ENCODE results near the gene CDH23.

Gene CDH23

DNA sequence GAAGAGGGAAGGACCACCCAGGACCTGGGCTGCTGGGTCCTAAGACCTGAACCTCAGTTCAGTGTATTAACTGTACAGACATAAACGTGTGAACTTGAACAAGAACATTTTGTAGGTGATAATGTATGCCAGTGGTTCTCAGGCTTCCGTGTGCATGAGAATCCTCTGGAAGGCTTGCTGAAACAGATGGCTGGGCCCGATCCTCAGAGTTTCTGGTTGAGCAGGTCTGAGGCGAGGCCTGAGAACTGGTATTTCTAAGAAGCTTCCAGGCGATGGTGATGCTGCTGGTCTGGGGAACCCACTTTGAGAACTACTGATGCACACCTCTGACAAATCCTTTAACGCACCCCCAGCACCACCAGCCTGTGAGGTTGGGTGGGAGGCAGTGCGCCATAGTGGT, 70.4 kb downstream of the CDH23 start:
- DNase-seq (ENCODE audit: low spot score): no peak

GRCh38 chr10:71467569-71468362, 71.0 kb downstream of the CDH23 start:
- DNase-seq (ENCODE audit: low spot score): no peak

DNA sequence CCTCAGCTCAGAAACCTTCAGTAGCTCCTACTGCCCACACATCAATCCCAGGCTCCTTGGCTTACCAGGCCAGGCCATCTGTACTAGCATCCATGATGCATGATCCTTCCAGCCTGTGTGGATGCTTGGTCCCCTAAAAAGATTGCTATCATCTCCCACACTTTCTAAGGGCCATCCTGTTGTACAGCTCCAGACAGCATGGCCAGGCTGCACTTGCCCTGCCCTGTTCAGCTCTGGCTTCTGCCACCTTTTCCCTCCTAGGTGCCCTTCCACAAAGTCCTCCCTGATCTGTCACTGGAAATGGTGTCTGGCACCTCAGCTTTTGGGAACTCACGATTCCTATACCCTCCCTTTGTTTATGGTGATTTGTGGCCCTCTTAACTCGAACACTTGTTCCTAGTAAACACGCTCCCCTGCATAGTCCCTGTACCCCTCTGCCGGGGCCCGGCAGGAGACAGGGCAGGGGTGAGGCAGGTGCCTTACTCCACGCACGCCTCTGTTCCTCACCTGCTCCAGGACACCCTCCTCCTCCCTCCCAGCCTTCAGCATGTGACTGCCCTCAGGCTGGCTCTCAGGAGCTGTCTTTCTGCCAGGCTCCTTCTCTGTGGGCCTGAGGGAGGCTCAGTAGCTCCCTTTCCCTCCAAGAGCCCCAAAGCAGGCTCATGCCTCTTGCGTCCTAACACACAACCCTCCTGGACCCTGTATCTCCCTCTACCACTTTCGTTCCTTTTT, 71.8 kb downstream of the CDH23 start:
- no peak for DNase-seq (ENCODE audit: low spot score)

GRCh38 chr10:71471006-71471405, 74.3 kb downstream of the CDH23 start:
- DNase-seq (ENCODE audit: low spot score): no peak

DNA sequence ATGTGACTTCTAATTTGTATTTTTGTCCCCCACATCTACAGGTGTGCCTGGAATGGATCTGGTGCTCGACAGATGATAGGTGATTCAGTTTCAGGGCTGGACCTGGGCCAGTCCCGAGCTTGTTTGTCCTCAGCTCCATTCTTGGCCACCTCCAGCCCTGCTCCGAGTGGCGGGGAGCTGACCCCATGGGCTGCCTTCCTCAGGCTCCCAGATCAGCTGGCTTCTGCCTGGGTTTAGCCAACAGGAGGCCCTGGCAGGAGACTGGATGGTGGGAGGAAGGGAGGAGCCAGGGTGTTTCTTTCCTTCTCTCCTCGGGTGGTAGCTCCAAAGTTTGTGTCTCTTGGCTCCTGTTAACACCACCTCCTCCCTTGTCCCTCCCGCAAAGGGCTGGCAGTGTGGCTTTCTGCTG, 75.2 kb downstream of the CDH23 start:
- no peak for DNase-seq (ENCODE audit: low spot score)

DNA sequence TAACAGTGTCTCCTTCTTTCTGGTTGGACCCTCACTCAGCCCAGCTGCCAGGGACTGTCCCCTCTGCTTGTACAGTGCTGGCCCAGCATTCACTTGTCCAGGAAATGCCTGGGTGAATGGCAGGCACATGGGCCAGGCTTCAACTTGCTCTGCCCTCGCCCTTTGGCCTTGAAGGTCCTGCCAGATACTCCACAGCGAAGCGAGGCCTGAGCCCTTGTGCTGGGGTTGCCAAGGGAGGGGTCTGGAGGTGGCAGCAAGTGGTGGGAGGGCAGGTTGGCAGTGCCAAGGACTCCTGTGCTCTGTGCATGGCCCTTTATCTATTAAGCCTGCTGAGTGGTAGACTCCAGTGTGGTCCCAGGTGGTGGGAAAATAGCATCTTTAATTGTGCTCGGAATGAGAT, 75.7 kb downstream of the CDH23 start:
- DNase-seq (ENCODE audit: low spot score): no peak

- no peak for DNase-seq (ENCODE audit: low spot score)
Measured at GRCh38 chr10:71472912-71473311, 76.2 kb downstream of the CDH23 start.

- no peak for DNase-seq (ENCODE audit: low spot score)
Measured at GRCh38 chr10:71473671-71474599, 77.2 kb downstream of the CDH23 start.

- no peak for DNase-seq (ENCODE audit: low spot score)
Measured at GRCh38 chr10:71474702-71475242, 78.1 kb downstream of the CDH23 start.

DNA sequence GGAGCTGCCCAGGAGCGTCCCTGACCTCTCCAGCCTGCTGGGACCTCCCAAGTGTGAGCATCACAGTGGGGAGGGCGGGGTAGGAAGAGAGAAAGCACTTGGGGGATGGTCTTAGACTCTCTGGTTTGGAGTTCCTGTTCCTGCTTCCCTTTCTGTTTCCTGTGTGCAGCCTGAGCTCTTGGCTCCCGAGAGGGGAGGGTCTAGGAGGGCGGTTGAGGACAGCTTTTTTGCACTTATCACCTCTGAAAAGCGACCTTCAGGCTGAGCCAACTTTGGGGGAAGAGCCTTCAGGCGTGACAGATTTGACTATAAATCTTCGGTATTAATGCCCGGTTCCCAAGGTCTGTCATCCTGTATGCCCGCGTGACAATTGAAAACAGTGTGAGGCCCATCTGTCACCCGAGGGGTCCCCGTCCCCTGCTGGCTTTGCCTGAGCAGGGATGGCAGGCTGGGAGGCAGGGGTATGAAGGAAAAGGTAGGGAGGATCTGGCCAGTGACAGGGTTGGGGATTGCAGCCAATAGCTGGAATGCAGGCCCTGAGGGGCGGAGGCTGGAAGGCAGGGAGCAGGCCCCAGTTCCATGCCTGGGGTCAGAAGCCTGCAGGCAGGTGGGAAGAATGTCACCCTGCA, 78.6 kb downstream of the CDH23 start:
- DNase-seq (ENCODE audit: low spot score): no peak

- DNase-seq (ENCODE audit: low spot score): no peak
Measured at GRCh38 chr10:71476228-71477011, 79.7 kb downstream of the CDH23 start.

- DNase-seq (ENCODE audit: low spot score): no peak
Measured at GRCh38 chr10:71478173-71478572, 81.5 kb downstream of the CDH23 start.

DNA sequence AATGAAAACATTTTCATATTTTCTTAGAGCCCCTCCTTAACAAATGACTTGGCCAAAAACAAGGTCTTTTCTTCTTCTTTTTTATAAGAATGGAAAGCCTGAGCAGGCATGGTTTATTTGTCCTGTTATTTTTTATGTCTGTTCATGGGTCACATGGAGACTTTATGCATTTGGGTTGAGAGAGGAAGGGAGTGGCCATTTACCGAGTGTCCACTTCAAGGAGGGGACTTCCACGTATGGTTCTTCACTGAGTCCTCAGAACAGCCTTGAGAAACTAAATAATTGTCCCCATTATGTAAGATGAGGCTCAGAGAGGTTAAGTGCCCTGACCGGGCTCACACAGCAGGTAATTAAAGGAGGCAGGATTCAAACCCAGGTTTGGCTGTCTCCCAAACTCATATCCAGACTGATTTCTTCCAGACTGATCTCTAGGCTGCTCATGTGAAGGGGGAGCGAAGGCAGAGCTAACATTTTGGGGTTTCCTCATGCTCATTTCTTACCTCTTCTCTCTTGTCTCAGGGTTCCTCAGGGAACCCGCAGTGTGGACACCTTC, 82.2 kb downstream of the CDH23 start:
- DNase-seq (ENCODE audit: low spot score): no peak

GRCh38 chr10:71479831-71480230, 83.1 kb downstream of the CDH23 start:
- no peak for DNase-seq (ENCODE audit: low spot score)

DNA sequence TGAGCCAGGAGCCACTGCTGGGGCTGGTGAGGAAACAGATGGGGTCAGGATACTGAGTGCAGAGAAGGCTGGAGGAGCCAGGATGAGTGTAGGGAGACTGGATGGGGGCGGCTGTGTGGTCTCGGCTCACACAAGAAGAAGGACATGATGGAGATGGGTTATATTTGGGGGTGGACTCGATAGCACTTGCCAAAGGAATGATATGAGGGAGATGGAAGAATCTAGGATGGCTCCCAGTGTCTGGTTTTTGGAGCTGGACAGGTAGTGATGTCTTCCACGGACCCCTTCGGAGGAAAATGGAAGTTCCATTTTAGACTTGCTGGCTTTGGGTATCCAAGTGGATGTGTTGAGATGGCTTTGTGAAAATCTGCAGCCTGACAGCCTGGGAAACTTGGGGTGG, 83.9 kb downstream of the CDH23 start:
- no peak for DNase-seq (ENCODE audit: low spot score)

DNA sequence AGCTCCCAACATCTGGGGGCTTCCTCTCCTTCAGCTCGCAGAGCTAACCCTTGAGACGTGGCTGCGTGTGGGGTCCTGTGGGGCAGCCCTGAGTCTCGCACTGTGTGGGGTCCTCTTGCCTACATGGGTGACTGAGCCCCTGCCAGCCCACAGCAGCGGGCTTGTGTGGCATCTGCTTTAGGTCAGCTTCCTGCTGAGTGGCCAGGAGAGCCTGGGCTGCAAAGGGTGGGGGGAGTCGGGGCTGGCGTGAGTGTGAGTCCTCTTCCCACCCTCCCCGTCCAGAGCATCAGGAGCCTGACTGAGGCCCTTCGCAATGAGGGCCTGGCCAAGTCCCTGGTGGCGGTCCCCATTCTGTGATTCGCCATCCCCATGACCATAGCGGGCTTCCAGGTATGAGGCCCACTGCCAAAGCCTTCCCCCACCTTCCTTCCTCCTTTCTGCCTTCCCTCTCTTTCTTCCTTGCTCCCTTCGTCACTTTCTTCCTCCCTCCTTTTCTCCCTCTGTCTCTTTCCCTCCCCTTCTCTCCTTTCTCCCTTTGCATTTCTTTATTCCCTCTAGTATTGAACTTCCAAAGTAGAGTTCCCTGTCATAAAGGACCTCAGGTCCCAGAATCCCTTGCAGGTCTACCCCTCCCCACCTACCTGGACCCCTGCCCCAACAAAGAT, 85.2 kb downstream of the CDH23 start:
- no peak for DNase-seq (ENCODE audit: low spot score)

- no peak for DNase-seq (ENCODE audit: low spot score)
Measured at GRCh38 chr10:71482620-71483019, 85.9 kb downstream of the CDH23 start.

DNA sequence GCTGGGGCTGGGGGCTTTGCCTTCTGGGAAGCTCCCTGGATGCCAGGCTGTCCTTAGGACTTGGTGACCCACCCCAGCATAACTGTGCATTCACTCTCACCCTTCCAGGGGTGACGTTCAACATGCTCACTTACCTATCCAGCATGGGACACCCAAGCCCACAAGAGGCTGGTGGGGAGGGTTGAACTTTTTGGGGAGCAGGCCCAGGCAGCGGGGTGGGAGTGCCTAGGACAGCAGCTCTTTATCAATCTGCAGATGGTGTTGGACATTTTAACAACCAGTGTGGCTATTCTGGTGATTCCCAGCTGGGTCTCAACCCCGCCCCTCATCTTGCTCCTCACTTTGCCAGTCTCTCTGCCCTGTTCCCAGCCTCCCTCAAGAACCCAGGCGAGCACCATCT, 86.4 kb downstream of the CDH23 start:
- DNase-seq (ENCODE audit: low spot score): no peak

DNA sequence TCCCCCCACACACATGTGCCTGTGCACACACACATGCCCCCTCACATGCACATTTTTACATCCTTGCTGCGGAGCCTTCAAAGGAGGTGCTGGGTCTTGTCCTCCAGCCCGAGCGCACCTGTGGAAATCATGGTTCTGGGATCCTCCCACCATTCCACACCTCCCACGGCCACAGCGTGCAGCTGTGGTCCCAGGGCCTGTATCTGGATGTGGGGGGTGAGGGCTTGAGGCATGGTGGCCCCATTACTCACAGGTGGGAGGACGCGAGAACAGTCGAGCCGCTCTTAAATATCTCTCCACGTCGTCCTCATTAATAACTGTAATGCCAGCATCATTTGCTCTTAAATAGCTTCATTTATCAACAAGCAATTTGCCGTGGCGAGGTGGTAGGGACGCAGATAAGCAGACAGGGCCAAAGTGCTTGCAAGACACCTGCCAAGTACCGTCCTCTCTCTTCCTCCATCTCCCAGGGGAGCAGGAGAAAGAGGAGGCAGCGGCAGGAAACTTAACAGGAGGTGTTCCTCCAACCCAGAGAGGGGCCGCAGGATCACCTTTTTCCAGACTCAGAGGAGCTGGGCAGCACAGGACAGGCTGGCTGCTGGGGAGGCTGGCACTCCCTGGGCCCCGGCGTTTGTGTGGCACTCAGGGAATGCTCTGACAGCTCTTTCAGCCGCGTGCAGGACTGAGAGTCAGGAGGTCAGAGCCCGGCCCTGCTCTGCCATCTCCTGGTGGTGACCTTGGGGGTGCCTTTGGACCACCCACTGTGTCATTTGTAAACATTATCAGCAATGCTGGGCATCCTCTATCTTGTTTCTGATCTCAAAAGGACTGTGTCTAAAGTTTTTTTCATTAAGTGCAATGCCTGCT, 87.4 kb downstream of the CDH23 start:
- no peak for DNase-seq (ENCODE audit: low spot score)

Measured in LoVo (cell line).